GM23338 (cell line): Measurements from ENCODE around the gene DCLK2. TPM values are rescaled to one million over a fixed set of nuclear protein-coding genes. Genes with fewer than 3 reads are reported as not detected.

ENCODE experiments used
- ATAC-seq: fragments of 200-7000 bp; cut with Tn5 transposase; 3 replicates; pipeline ENCODE4 v1.9.1; 2020
- DNase-seq: peaks from one replicate; pipeline ENCODE4 v3.0.0-alpha.2; 2015; ENCODE audit warnings: low spot score
- H2AFZ ChIP-seq: fragments of 200-600 bp; sonication (generic); 2 replicates; pipeline ENCODE4 v1.8.0; 2016; ENCODE audit warnings: antibody characterized with exemption, mild to moderate bottlenecking, moderate library complexity
- H3F3A ChIP-seq: fragments of 200-600 bp; sonication (generic); replicated peaks from 2 replicates; pipeline ENCODE4 v1.8.0; 2017; ENCODE audit warnings: antibody characterized with exemption, mixed run types, low read depth
- H3K27ac ChIP-seq: fragments of 200-600 bp; sonication (generic); 2 replicates; pipeline ENCODE4 v1.6.1; 2016; ENCODE audit warnings: low read depth
- H3K27me3 ChIP-seq: fragments of 200-600 bp; sonication (generic); 2 replicates; pipeline ENCODE4 v1.8.0; 2016; ENCODE audit warnings: mild to moderate bottlenecking, mixed run types, moderate library complexity; ENCODE audit not compliant: insufficient read depth
- H3K36me3 ChIP-seq: fragments of 200-600 bp; sonication (generic); 2 replicates; pipeline ENCODE4 v1.8.0; 2016; ENCODE audit warnings: mild to moderate bottlenecking; ENCODE audit not compliant: insufficient read depth
- H3K4me1 ChIP-seq: fragments of 200-600 bp; sonication (generic); 2 replicates; pipeline ENCODE4 v1.8.0; 2016; ENCODE audit warnings: mild to moderate bottlenecking, moderate library complexity; ENCODE audit not compliant: insufficient read depth
- H3K4me2 ChIP-seq: fragments of 200-600 bp; sonication (generic); 2 replicates; pipeline ENCODE4 v1.7.1; 2017; ENCODE audit warnings: mixed run types
- H3K4me3 ChIP-seq: fragments of 200-600 bp; sonication (generic); 2 replicates; pipeline ENCODE4 v1.6.1; 2016; ENCODE audit warnings: mixed run types
- H3K79me2 ChIP-seq: fragments of 200-600 bp; sonication (generic); replicated peaks from 2 replicates; pipeline ENCODE4 v1.8.0; 2017; ENCODE audit warnings: mild to moderate bottlenecking; ENCODE audit not compliant: insufficient read depth
- H3K9me2 ChIP-seq: fragments of 200-600 bp; sonication (generic); 2 replicates; pipeline ENCODE4 v1.8.0; 2017; ENCODE audit not compliant: insufficient read depth
- H4K20me1 ChIP-seq: fragments of 200-600 bp; sonication (generic); replicated peaks from 2 replicates; pipeline ENCODE4 v1.8.0; 2017; ENCODE audit warnings: mild to moderate bottlenecking; ENCODE audit not compliant: insufficient read depth
- H3K27ac Mint-ChIP-seq: 2 replicates; pipeline ENCODE4 v1.8.0; 2020; ENCODE audit warnings: inconsistent platforms, mild to moderate bottlenecking, moderate library complexity, mixed read lengths
- H3K27me3 Mint-ChIP-seq: 3 replicates; pipeline ENCODE4 v1.8.0; 2022; ENCODE audit warnings: low read depth, mild to moderate bottlenecking, moderate library complexity, mixed read lengths, inconsistent platforms; ENCODE audit not compliant: insufficient read depth, poor library complexity
- H3K36me3 Mint-ChIP-seq: 3 replicates; pipeline ENCODE4 v1.8.0; 2021; ENCODE audit warnings: low read depth, mild to moderate bottlenecking, inconsistent platforms, moderate library complexity, mixed read lengths
- H3K4me1 Mint-ChIP-seq: 3 replicates; pipeline ENCODE4 v1.8.0; 2020; ENCODE audit warnings: mild to moderate bottlenecking, inconsistent platforms, mixed read lengths
- H3K4me3 Mint-ChIP-seq: 3 replicates; pipeline ENCODE4 v1.8.0; 2021; ENCODE audit warnings: moderate library complexity, mild to moderate bottlenecking, inconsistent platforms, mixed read lengths
- H3K9me3 Mint-ChIP-seq: 3 replicates; pipeline ENCODE4 v1.8.0; 2020; ENCODE audit warnings: moderate library complexity, mild to moderate bottlenecking, inconsistent platforms, mixed read lengths
- CREB1 ChIP-seq: fragments of 250-450 bp; sonication (Bioruptor Pico); IDR thresholded peaks from 2 replicates; pipeline ENCODE4 v1.5.0; 2020; ENCODE audit warnings: low read depth, mild to moderate bottlenecking, moderate library complexity
- CTCF ChIP-seq, 2 experiments: fragments of 200-600 bp in 1 of 2; sonication (generic) in 1 of 2; conservative IDR thresholded peaks; 2 replicates each; pipeline versions ENCODE4 v1.5.1 to v1.6.1; 2016 to 2017; ENCODE audit warnings: antibody characterized with exemption in 2 of 2, low read depth in 2 of 2, mild to moderate bottlenecking in 2 of 2, moderate library complexity in 1 of 2
- EZH2 ChIP-seq: fragments of 200-600 bp; sonication (generic); IDR thresholded peaks from one replicate; pipeline ENCODE4 v1.8.0; 2017; ENCODE audit warnings: antibody characterized with exemption, mild to moderate bottlenecking, low read depth; ENCODE audit not compliant: unreplicated experiment
- EZH2phosphoT487 ChIP-seq: fragments of 200-600 bp; sonication (generic); IDR thresholded peaks from one replicate; pipeline ENCODE4 v1.8.1; 2018; ENCODE audit warnings: antibody characterized with exemption; ENCODE audit not compliant: unreplicated experiment
- POLR2AphosphoS5 ChIP-seq: IDR thresholded peaks from 2 replicates; pipeline ENCODE4 v1.6.1; 2016; ENCODE audit warnings: antibody characterized with exemption, low read depth
- STAT1 ChIP-seq: IDR thresholded peaks from one replicate; pipeline ENCODE4 v1.6.1; 2016; ENCODE audit warnings: antibody characterized with exemption; ENCODE audit not compliant: unreplicated experiment
- ZNF114 ChIP-seq: fragments of 250-450 bp; sonication (Bioruptor Pico); IDR thresholded peaks from 2 replicates; pipeline ENCODE4 v1.5.0; 2020; ENCODE audit warnings: mild to moderate bottlenecking, moderate library complexity
- ZNF331 ChIP-seq: fragments of 250-450 bp; sonication (Bioruptor Pico); IDR thresholded peaks from 2 replicates; pipeline ENCODE4 v1.5.0; 2020; ENCODE audit warnings: low read depth, mild to moderate bottlenecking, moderate library complexity
- polyA plus RNA-seq: library from polyadenylated mRNA; unstranded; fragments of >200 nt; fragmentation: Nextera tagmentation; extraction: Ambion mirVana; gene quantifications from 2 replicates; pipeline ENCODE4 v1.2.1, GENCODE V29; 2016
- total RNA-seq: library from RNA; depleted of rRNA; stranded (reverse); fragments of >200 nt; shearing (Covaris generic); gene quantifications from 2 replicates; pipeline ENCODE4 v1.2.3, GENCODE V29; 2014

The DCLK2 gene
- total and polyA plus RNA-seq, 2 experiments from 2014 or later, result 0.49 TPM; not detected in 1

GRCh38 chr4:150248181-150248580, 169.9 kb downstream of the DCLK2 start:
- Mint-ChIP-seq H3K27me3 (peaks cover 14% of the 10 kb centered on the region), H3K4me3 (no peak overlapping the region), H3K36me3 (no peaks in the 10 kb centered on the region), H3K9me3 (peaks cover 2% of the 10 kb centered on the region; the same call in 2 of the 3 replicates), H3K4me1 (peaks cover 17% of the 10 kb centered on the region; the same call in 2 of the 3 replicates), H3K27ac (no peak overlapping the region)
- ATAC-seq (no peak), DNase-seq (no peak)
- Histone ChIP-seq H4K20me1 (no peaks in the 10 kb centered on the region), H3K36me3 (no peaks in the 10 kb centered on the region), H3F3A (no peaks in the 10 kb centered on the region), H3K79me2 (no peaks in the 10 kb centered on the region), H3K4me2 (no peak overlapping the region), H3K27ac (no peak overlapping the region), H2AFZ (no peak overlapping the region), H3K4me1 (peaks cover 19% of the 10 kb centered on the region), H3K9me2 (no peaks in the 10 kb centered on the region), H3K27me3 (no peaks in the 10 kb centered on the region), H3K4me3 (no peak overlapping the region)
- TF ChIP-seq CTCF (conservative IDR thresholded peaks at IDR 0.05; ENCODE audit: low read depth in 2 of 2), result peak in 1 of 2 experiments; percentile 40; a peak in 2 of 4 replicates
- no peak for TF ChIP-seq STAT1

GRCh38 chr4:150250293-150250997, 172.2 kb downstream of the DCLK2 start:
- Histone ChIP-seq H3K4me3 (no peak overlapping the region), H3F3A (no peaks in the 10 kb centered on the region), H3K4me2 (no peak overlapping the region), H3K9me2 (no peaks in the 10 kb centered on the region), H2AFZ (no peak overlapping the region), H3K36me3 (no peaks in the 10 kb centered on the region), H3K27ac (no peak overlapping the region), H3K79me2 (no peaks in the 10 kb centered on the region), H3K4me1 (peaks cover 12% of the 10 kb centered on the region; the same call in 1 of the 2 replicates), H3K27me3 (no peaks in the 10 kb centered on the region), H4K20me1 (no peaks in the 10 kb centered on the region)
- Mint-ChIP-seq H3K27ac (no peak overlapping the region), H3K27me3 (peaks cover 17% of the 10 kb centered on the region), H3K4me3 (no peak overlapping the region), H3K4me1 (peaks cover 8% of the 10 kb centered on the region; the same call in 2 of the 3 replicates), H3K36me3 (no peaks in the 10 kb centered on the region), H3K9me3 (peaks cover 4% of the 10 kb centered on the region; the same call in 2 of the 3 replicates)
- TF ChIP-seq ZNF114 (no peak), ZNF331 (CRISPR knock-in tag) (no peak)
- DNase-seq (no peak), ATAC-seq (no peak; the same call in 2 of the 3 replicates)

- Histone ChIP-seq H3K27me3 (no peaks in the 10 kb centered on the region), H3K9me2 (no peaks in the 10 kb centered on the region), H3K4me2 (no peak overlapping the region), H4K20me1 (no peaks in the 10 kb centered on the region), H3K27ac (no peak overlapping the region), H3K79me2 (no peaks in the 10 kb centered on the region), H3K4me1 (peaks cover 12% of the 10 kb centered on the region; the same call in 1 of the 2 replicates), H3K4me3 (no peak overlapping the region), H3F3A (no peaks in the 10 kb centered on the region), H3K36me3 (no peaks in the 10 kb centered on the region), H2AFZ (no peak overlapping the region)
- TF ChIP-seq STAT1 (no peak), EZH2 (no peak), CTCF (conservative IDR thresholded peaks at IDR 0.05; ENCODE audit: low read depth in 2 of 2) (no peak), EZH2phosphoT487 (no peak), CREB1 (CRISPR knock-in tag) (no peak), POLR2AphosphoS5 (no peak)
- Mint-ChIP-seq H3K27ac (no peak overlapping the region), H3K36me3 (no peaks in the 10 kb centered on the region), H3K27me3 (peaks cover 17% of the 10 kb centered on the region), H3K4me3 (no peak overlapping the region), H3K9me3 (peaks cover 4% of the 10 kb centered on the region; the same call in 2 of the 3 replicates), H3K4me1 (peaks cover 10% of the 10 kb centered on the region; the same call in 2 of the 3 replicates)
- ATAC-seq, result no peak
- no peak for DNase-seq
These were observed 172.9 kb downstream of the DCLK2 start for GRCh38 chr4:150250998-150251651.
